ENCODE data around the gene GPR108. TPM values are rescaled to one million over a fixed set of nuclear protein-coding genes. Genes with fewer than 3 reads are reported as not detected.

GPR108 gene
- total and polyA plus RNA-seq, 2 of the 8 experiments (the other 6 are each of a cell fraction or from before 2014, with no cell fraction given), result 34.9 to 46.0 TPM

GRCh38 chr19:6686628-6686975 lies 50.8 kb downstream of the GPR108 start:
- FAIRE-seq, result no peak
- no peak overlapping the region for H3K56ac ChIP-seq (replicated peaks; ENCODE audit: insufficient read length, low read depth, low read length)
- H2AFZ ChIP-seq (ENCODE audit: low read length), result no peak overlapping the region
- no peak overlapping the region for H3K4ac ChIP-seq (replicated peaks; ENCODE audit: insufficient read length, low read depth, low read length)
- no peak overlapping the region for H3K27ac ChIP-seq (ENCODE audit: low read depth, low read length)
- H2BK15ac ChIP-seq (ENCODE audit: low read length), result no peak overlapping the region
- H3K9me3 ChIP-seq (ENCODE audit: insufficient read depth in 2 of 2, low read depth in 1 of 2, low read length in 1 of 2), result no peaks in the 10 kb centered on the region; a peak in 1 of 4 replicates
- no peak overlapping the region for H2BK12ac ChIP-seq (ENCODE audit: low read depth, low read length)
- DNase-seq (ENCODE audit: low read depth in 1 of 2, low spot score in 2 of 2), result no peak
- no peaks in the 10 kb centered on the region; a peak in 1 of 8 replicates for H3K36me3 ChIP-seq (ENCODE audit: control insufficient read depth in 2 of 4, insufficient read depth in 4 of 4, low read length in 3 of 4)
- H3K27me3 ChIP-seq (replicated peaks in 1 of 4; ENCODE audit: control insufficient read depth in 3 of 4, extremely low read depth in 1 of 4, insufficient read depth in 3 of 4, low read length in 3 of 4), result no peaks in the 10 kb centered on the region
- no peaks in the 10 kb centered on the region for H3K79me2 ChIP-seq (ENCODE audit: control insufficient read depth in 1 of 2, insufficient read depth in 2 of 2, low read length in 2 of 2)
- TF ChIP-seq NRF1 (IDR thresholded peaks at IDR 0.05; ENCODE audit: low read depth, low read length), result no peak
- TF ChIP-seq SIN3A (conservative IDR thresholded peaks at IDR 0.05 in 1 of 2, IDR thresholded peaks at IDR 0.05 in 1 of 2; ENCODE audit: low read depth in 1 of 2, low read length in 2 of 2), result no peak
- no peak for TF ChIP-seq SP2 (IDR thresholded peaks at IDR 0.05; ENCODE audit: low read length)
- TF ChIP-seq SIRT6 (IDR thresholded peaks at IDR 0.05; ENCODE audit: low read length), result no peak
- TF ChIP-seq KDM5A (IDR thresholded peaks at IDR 0.05; ENCODE audit: low read length), result no peak
- H3K4me2 ChIP-seq (ENCODE audit: insufficient read depth in 1 of 2, low read depth in 2 of 2, low read length in 2 of 2), result no peak overlapping the region
- no peaks in the 10 kb centered on the region for H4K20me1 ChIP-seq (replicated peaks in 1 of 2; ENCODE audit: control insufficient read depth in 1 of 2, insufficient read depth in 2 of 2, low read length in 2 of 2)
- no peak overlapping the region for H4K91ac ChIP-seq (replicated peaks; ENCODE audit: insufficient read length, low read length)
- H3K23me2 ChIP-seq (ENCODE audit: low read depth, low read length), result no peaks in the 10 kb centered on the region
- CTCF ChIA-PET (ENCODE audit: partially characterized antibody), result interaction anchor here (0.6 to 0.8 kb wide), 2 partner anchors 38 to 160 kb away, joined by 3 to 4 read pairs; no protein-coding TSS in a partner anchor
- H3K4me3 ChIP-seq (ENCODE audit: extremely low read depth in 1 of 4, insufficient read depth in 2 of 4, low read depth in 3 of 4, low read length in 4 of 4), result no peak overlapping the region
- no peak overlapping the region for H3K18ac ChIP-seq (ENCODE audit: extremely low read depth, low read length)
- no peak overlapping the region for H2BK5ac ChIP-seq (ENCODE audit: low read depth, low read length)
- H4K5ac ChIP-seq (ENCODE audit: insufficient read length, low read depth, low read length), result no peak overlapping the region
- H3K79me1 ChIP-seq (ENCODE audit: low read depth, low read length), result no peaks in the 10 kb centered on the region
- no peak overlapping the region for H2BK120ac ChIP-seq (replicated peaks; ENCODE audit: low read depth, low read length)
- H2AK5ac ChIP-seq (ENCODE audit: low read depth, low read length), result no peak overlapping the region
- no peak overlapping the region for H3K23ac ChIP-seq (ENCODE audit: insufficient read length)
- no peaks in the 10 kb centered on the region for H3K4me1 ChIP-seq (replicated peaks in 1 of 4; ENCODE audit: control insufficient read depth in 3 of 4, insufficient read depth in 4 of 4, low read length in 3 of 4)
- H2BK20ac ChIP-seq (ENCODE audit: low read length), result no peak overlapping the region
- no peak overlapping the region for H4K8ac ChIP-seq (ENCODE audit: extremely low read depth, insufficient read depth, low read length)
- no peak overlapping the region for H3K14ac ChIP-seq (ENCODE audit: insufficient read length)
- no peak overlapping the region for H3K9ac ChIP-seq (replicated peaks in 1 of 4; ENCODE audit: extremely low read depth in 1 of 4, low read depth in 3 of 4, low read length in 3 of 4)
- POLR2A ChIA-PET (ENCODE audit: partially characterized antibody), result no interaction called here
- 76% methylated on average over 4 of the region's 4 CpGs; no CpG with 5 or more reads in 1 of the 2 experiments for WGBS, 2 experiments (ENCODE audit: extremely low coverage in 1 of 2, insufficient coverage in 1 of 2, insufficient read length in 1 of 2, insufficient replicate concordance in 2 of 2, low coverage in 1 of 2, low lambda C conversion rate in 2 of 2, missing lambda C conversion rate in 1 of 2)
